ENCODE data around the gene AADACL3.

Gene AADACL3

GRCh38 chr1:12769976-12770505 lies 54.1 kb downstream of the AADACL3 start:
- DNase-seq, result no peak

- DNase-seq, result no peak
These were observed 54.7 kb downstream of the AADACL3 start for GRCh38 chr1:12770620-12771019.

GRCh38 chr1:12771186-12771585 lies 55.3 kb downstream of the AADACL3 start:
- no peak for DNase-seq

- DNase-seq, result no peak
These were observed 56.6 kb downstream of the AADACL3 start for GRCh38 chr1:12772520-12772919.

GRCh38 chr1:12773438-12773837 lies 57.5 kb downstream of the AADACL3 start, which contains the start of gene PRAMEF12:
Gene PRAMEF12 (plus strand): TSS chr1:12773738. CDS start chr1:12774868, 1,130 bp downstream.
- no peak for DNase-seq

GRCh38 chr1:12774801-12775345 lies 59.0 kb downstream of the AADACL3 start:
- DNase-seq, result no peak

- no peak for DNase-seq
These were observed 59.5 kb downstream of the AADACL3 start for GRCh38 chr1:12775443-12775842.

GRCh38 chr1:12776801-12777557 lies 61.1 kb downstream of the AADACL3 start:
- no peak for DNase-seq

Measured in NCI-H1092 treated with DMSO at 0.1 percent for 48 hours (cell line).